Cardiac fibroblast (primary cell): ENCODE results near the gene NME3.
"Not testable (repeated sequence)": the region's sequence is repeated elsewhere in the genome, so short reads cannot be mapped to it uniquely, and the experiment has no call there.

Source experiments
- DNase-seq, 2 donors: peaks; one replicate each; pipeline versions ENCODE4 v3.0.0 to v3.0.0-alpha.2; 2010; ENCODE audit warnings: low read depth in 2 of 2
- H3K4me3 ChIP-seq, 2 donors: replicated peaks in 1 of 2; 1 replicate in 1 of 2; 2 replicates in 1 of 2; pipeline ENCODE4 v1.5.1; 2011; ENCODE audit warnings: low read depth in 2 of 2, low read length in 2 of 2, mild to moderate bottlenecking in 2 of 2, moderate library complexity in 1 of 2
- TF ChIP-seq, protein P1 (sequence below): IDR thresholded peaks from one replicate; pipeline ENCODE4 v1.5.1; 2011; ENCODE audit warnings: low read depth, mild to moderate bottlenecking, low read length, inconsistent platforms

NME3 gene

DNA sequence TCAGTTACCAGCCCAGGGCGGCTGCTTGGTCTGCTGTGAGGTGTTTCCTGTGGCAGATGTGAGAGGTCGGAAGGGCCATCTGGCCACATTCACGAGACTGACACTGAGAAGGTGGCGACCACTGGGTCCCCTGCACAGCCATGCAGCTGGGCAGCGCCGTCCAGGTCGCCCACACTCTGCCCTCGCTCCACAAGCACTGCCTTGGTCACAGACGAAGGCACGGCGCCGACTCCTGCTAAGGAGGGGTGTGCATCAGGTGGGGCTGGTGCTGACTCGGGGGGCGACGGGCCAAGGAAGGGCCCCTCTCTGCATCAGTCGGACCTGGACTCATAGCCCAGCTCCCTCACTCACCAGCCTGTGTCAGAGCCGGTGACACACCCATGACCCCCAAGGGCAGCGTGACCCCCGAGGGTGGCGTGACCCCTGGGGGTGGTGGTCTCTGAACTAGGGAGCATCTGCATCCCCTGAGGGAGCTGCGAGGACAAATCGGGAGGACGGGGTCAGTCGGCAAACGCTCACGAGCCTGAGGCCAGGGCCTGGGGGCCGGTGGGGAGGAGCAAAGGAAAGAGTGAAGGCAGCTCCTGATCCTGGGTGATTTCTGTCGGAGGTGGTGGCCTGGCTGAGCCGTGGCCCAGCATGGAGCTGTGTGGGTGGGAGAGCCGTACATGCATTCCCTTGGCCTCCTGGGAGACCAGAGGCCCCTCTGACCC, 30.4 kb downstream of the NME3 start:
- no peak overlapping the region for H3K4me3 ChIP-seq
- TF ChIP-seq, protein P1, sequence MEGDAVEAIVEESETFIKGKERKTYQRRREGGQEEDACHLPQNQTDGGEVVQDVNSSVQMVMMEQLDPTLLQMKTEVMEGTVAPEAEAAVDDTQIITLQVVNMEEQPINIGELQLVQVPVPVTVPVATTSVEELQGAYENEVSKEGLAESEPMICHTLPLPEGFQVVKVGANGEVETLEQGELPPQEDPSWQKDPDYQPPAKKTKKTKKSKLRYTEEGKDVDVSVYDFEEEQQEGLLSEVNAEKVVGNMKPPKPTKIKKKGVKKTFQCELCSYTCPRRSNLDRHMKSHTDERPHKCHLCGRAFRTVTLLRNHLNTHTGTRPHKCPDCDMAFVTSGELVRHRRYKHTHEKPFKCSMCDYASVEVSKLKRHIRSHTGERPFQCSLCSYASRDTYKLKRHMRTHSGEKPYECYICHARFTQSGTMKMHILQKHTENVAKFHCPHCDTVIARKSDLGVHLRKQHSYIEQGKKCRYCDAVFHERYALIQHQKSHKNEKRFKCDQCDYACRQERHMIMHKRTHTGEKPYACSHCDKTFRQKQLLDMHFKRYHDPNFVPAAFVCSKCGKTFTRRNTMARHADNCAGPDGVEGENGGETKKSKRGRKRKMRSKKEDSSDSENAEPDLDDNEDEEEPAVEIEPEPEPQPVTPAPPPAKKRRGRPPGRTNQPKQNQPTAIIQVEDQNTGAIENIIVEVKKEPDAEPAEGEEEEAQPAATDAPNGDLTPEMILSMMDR, result no peak
- no peak for DNase-seq

DNA sequence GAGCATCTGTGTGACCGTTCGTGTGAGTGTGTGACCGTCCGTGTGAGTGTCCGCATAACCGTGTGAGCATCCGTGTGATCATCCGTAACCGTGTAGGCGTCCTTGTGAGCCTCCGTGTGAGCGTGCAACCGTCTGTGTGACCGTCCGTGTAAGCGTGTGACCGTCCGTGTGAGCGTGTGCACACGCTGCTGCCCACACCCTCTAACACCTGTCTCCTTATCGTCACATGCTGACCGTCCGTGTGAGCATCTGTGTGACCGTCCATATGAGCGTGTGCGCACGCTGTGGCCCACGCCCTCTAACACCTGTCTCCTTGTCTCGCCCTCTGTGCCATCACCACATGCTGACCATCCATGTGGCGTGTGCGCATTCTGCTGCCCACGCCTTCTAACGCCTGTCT, 31.1 kb downstream of the NME3 start:
- no peak for DNase-seq
- TF ChIP-seq, protein P1, result no peak

DNA sequence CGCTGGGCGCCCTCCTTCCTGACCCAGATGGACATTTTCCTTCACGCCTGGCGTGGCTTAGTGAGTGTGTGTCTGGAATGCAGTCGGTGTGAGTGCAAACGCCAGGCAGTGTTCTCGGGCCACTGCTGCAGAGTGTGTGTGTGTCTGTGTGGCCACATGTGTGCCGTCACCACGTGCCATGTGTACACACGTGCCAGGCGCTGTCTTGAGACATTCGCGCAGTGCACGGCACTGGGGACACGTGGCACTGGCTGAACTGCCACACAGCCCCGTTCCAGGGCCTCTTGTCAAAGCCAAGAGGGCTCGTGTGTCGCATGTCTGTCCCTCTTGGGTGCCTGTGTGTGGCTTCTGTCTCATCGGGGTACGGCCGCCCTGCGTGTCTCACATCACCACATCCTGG, 36.5 kb downstream of the NME3 start:
- TF ChIP-seq, protein P1, result no peak
- no peak overlapping the region for H3K4me3 ChIP-seq
- no peak for DNase-seq

More for the DNA sequence above, 31.1 kb downstream of the NME3 start:
- H3K4me3 ChIP-seq, result no peak overlapping the region

DNA sequence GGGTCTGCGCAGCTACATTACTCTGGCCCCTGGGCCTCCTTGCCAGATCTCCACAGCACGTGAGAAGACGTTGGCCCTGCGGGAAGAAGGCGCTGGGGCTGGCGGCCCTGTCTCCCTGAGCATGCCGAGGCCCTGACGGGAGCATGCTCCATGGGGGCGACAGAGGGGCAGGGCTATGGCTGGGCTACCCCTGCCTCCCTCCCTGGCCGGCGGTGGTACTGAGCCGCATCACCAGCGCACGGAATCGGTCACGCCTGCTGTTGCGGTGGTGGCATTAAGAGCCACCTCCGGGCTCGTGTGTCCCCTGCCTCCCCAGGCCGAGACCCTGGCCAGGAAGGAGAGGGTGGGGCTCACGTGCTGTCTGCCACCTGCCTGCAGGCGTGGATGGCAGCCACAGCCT, 37.2 kb downstream of the NME3 start:
- no peak overlapping the region for H3K4me3 ChIP-seq
- TF ChIP-seq, protein P1, result no peak

DNA sequence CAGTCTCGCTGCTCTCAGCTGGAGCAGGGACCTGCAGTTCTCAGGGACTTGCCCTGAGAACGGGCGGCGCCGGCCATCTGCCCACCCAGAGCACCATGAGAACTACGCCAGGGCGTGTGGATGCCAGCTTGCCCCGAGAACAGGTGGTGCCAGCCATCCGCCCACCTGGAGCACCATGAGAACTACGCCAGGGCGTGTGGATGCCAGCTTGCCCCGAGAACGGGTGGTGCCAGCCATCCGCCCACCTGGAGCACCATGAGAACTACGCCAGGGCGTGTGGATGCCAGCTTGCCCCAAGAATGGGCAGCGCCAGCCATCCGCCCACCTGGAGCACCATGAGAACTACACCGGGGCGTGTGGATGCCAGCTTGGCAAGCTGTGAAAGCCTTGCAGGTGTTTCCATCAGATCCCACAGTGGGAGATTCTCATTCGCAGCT, 38.8 kb downstream of the NME3 start:
- DNase-seq, H3K4me3 ChIP-seq: not testable (repeated sequence)

More for the DNA sequence above, 37.2 kb downstream of the NME3 start:
- no peak for DNase-seq

DNA sequence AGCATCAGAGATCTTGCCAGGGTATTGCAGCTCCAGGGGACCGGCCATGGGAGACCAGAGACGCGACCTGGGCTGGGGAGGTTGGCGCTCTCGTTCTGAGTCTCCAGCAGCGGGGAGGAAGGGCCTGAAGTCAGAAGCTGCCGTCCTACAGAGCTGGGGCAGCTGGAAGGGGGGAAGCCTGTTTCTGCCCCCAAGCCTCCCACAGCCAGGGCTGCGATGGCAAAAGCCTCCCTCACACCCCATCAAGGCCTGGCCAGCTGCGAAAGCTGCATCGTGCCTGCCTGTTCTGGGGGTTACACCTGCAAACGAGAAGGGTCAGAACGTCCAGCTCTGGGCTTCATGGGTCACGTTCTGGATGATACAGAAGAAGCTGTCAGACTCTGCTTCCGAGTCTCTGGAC, 39.3 kb downstream of the NME3 start:
- H3K4me3 ChIP-seq, result no peak overlapping the region
- no peak for DNase-seq
- TF ChIP-seq, protein P1, result no peak

DNA sequence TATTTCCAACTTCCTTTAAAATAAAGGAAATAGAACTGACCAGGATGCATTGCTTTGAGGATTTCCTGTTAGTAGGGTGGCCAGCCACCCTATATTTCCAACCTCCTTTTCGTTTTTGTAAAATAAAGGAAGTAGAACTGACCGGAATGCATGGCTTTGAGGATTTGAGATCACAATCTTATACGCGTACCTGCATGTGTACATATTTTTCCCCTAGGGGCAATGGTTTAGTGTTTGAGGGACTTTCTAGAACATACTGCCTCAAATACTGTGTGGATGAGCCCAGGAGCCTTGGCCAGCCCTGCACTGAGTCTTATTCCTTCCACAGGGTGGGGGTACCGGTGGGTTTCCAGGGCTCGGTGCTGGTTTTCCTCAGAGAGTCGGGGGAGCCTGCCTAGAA, 39.7 kb downstream of the NME3 start:
- H3K4me3 ChIP-seq, result no peak overlapping the region
- no peak for DNase-seq
- TF ChIP-seq, protein P1, result no peak
